SU-DHL-6 (cell line): Measurements from ENCODE around the gene ADCY10.

Experiments
- H2AFZ ChIP-seq: fragments of 200-600 bp; sonication (generic); 2 replicates; pipeline ENCODE4 v1.6.1; 2014; ENCODE audit warnings: low read depth, mild to moderate bottlenecking, moderate library complexity, mixed read lengths, antibody characterized with exemption, low read length; ENCODE audit not compliant: severe bottlenecking
- H3F3A ChIP-seq: fragments of 200-600 bp; shearing (Covaris generic); 2 replicates; pipeline ENCODE4 v1.6.0; 2016; ENCODE audit warnings: antibody characterized with exemption, mild to moderate bottlenecking; ENCODE audit not compliant: insufficient read depth
- H3K27ac ChIP-seq: fragments of 200-600 bp; sonication (generic); 2 replicates; pipeline ENCODE4 v1.5.1; 2016; ENCODE audit warnings: low read depth, mild to moderate bottlenecking, low read length, moderate library complexity, mixed read lengths
- H3K27me3 ChIP-seq: fragments of 200-600 bp; sonication (generic), shearing (Covaris generic); 2 replicates; pipeline ENCODE4 v1.6.0; 2014; ENCODE audit warnings: mild to moderate bottlenecking, low read length
- H3K36me3 ChIP-seq: fragments of 200-600 bp; sonication (generic); 2 replicates; pipeline ENCODE4 v1.6.1; 2014; ENCODE audit warnings: mild to moderate bottlenecking, low read length, mixed read lengths
- H3K4me2 ChIP-seq: fragments of 300-600, 200-600 bp; shearing (Covaris generic), sonication (generic); 2 replicates; pipeline ENCODE4 v1.6.0; 2014; ENCODE audit warnings: low read length, low read depth, mild to moderate bottlenecking; ENCODE audit not compliant: poor library complexity, severe bottlenecking
- H3K4me3 ChIP-seq: fragments of 200-600 bp; sonication (generic); 2 replicates; pipeline ENCODE4 v1.5.1; 2014; ENCODE audit warnings: antibody characterized with exemption, low read length, mild to moderate bottlenecking, mixed read lengths; ENCODE audit not compliant: insufficient read depth, poor library complexity, severe bottlenecking
- H3K79me2 ChIP-seq: fragments of 200-600 bp; sonication (generic); 2 replicates; pipeline ENCODE4 v1.6.1; 2014; ENCODE audit warnings: mild to moderate bottlenecking, low read length, moderate library complexity; ENCODE audit not compliant: insufficient read depth
- H3K9ac ChIP-seq: fragments of 200-600 bp; sonication (generic); 2 replicates; pipeline ENCODE4 v1.7.0; 2014; ENCODE audit warnings: mild to moderate bottlenecking, low read length
- H3K9me2 ChIP-seq: fragments of 200-600 bp; sonication (generic); replicated peaks from 2 replicates; pipeline ENCODE4 v1.6.1; 2014; ENCODE audit warnings: low read length; ENCODE audit not compliant: insufficient read depth
- H3K9me3 ChIP-seq: fragments of 200-600 bp; sonication (generic); 2 replicates; pipeline ENCODE4 v1.6.1; 2014; ENCODE audit warnings: low read length, mixed read lengths; ENCODE audit not compliant: insufficient read depth
- H4K20me1 ChIP-seq: fragments of 200-600 bp; sonication (generic); 2 replicates; pipeline ENCODE4 v1.6.1; 2014; ENCODE audit warnings: low read depth, mild to moderate bottlenecking, antibody characterized with exemption, low read length, moderate library complexity, mixed read lengths
- EZH2phosphoT487 ChIP-seq: fragments of 200-600 bp; sonication (generic), shearing (Covaris generic); conservative IDR thresholded peaks from 2 replicates; pipeline ENCODE4 v1.6.1; 2018; ENCODE audit warnings: mild to moderate bottlenecking, antibody characterized with exemption, low read length, moderate library complexity, mixed read lengths
- TF ChIP-seq, protein P1 (sequence below): fragments of 200-600 bp; sonication (generic); IDR thresholded peaks from one replicate; pipeline ENCODE4 v1.5.1; 2017; ENCODE audit warnings: antibody characterized with exemption, mild to moderate bottlenecking, low read length, moderate library complexity; ENCODE audit not compliant: insufficient read depth, poor library complexity, severe bottlenecking

ADCY10 gene

GRCh38 chr1:167882376-167882775 lies 31.6 kb downstream of the ADCY10 start:
- Histone ChIP-seq H3K79me2 (no peaks in the 10 kb centered on the region), H3K9me2 (no peaks in the 10 kb centered on the region), H2AFZ (no peak overlapping the region), H3K9ac (no peak overlapping the region), H3K27ac (no peak overlapping the region), H4K20me1 (no peaks in the 10 kb centered on the region), H3K4me2 (no peak overlapping the region), H3K9me3 (no peaks in the 10 kb centered on the region), H3K27me3 (no peaks in the 10 kb centered on the region), H3F3A (no peaks in the 10 kb centered on the region), H3K4me3 (no peak overlapping the region), H3K36me3 (no peaks in the 10 kb centered on the region)
- TF ChIP-seq EZH2phosphoT487 = no peak
- TF ChIP-seq, protein P1, sequence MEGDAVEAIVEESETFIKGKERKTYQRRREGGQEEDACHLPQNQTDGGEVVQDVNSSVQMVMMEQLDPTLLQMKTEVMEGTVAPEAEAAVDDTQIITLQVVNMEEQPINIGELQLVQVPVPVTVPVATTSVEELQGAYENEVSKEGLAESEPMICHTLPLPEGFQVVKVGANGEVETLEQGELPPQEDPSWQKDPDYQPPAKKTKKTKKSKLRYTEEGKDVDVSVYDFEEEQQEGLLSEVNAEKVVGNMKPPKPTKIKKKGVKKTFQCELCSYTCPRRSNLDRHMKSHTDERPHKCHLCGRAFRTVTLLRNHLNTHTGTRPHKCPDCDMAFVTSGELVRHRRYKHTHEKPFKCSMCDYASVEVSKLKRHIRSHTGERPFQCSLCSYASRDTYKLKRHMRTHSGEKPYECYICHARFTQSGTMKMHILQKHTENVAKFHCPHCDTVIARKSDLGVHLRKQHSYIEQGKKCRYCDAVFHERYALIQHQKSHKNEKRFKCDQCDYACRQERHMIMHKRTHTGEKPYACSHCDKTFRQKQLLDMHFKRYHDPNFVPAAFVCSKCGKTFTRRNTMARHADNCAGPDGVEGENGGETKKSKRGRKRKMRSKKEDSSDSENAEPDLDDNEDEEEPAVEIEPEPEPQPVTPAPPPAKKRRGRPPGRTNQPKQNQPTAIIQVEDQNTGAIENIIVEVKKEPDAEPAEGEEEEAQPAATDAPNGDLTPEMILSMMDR = no peak

DNA sequence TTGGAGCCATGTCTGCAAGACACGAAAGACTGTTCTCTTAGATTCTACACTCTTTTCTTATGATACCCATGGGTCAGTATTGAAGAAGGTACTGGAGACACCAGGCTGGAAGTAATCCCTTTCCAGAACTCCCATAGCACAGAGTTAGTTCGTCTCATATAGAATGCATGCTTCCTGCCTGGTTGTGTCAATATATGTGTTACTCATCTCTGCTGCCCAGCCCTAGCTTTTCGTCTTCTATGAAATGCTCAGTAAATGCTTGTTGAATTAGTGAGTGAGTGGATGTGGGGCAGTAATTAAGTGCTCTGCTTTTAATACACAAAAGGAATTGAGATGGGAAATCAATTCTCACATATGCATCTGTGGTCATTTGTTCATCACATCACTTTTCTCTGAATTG lies 32.1 kb downstream of the ADCY10 start:
- TF ChIP-seq EZH2phosphoT487 = no peak
- TF ChIP-seq, protein P1 = no peak
- Histone ChIP-seq H3K27ac (no peak overlapping the region), H2AFZ (no peak overlapping the region), H3K9me2 (no peaks in the 10 kb centered on the region), H3K9ac (no peak overlapping the region), H3K9me3 (no peaks in the 10 kb centered on the region), H3K36me3 (no peaks in the 10 kb centered on the region), H3K4me2 (no peak overlapping the region), H4K20me1 (no peaks in the 10 kb centered on the region), H3K4me3 (no peak overlapping the region), H3K27me3 (no peaks in the 10 kb centered on the region), H3F3A (no peaks in the 10 kb centered on the region), H3K79me2 (no peaks in the 10 kb centered on the region)

GRCh38 chr1:167881069-167881468 lies 32.9 kb downstream of the ADCY10 start:
- H3K27ac ChIP-seq = no peak overlapping the region
- H3K4me2 ChIP-seq = no peak overlapping the region
- no peaks in the 10 kb centered on the region for H3F3A ChIP-seq
- H2AFZ ChIP-seq = no peak overlapping the region
- no peak overlapping the region for H3K9ac ChIP-seq
- no peaks in the 10 kb centered on the region for H4K20me1 ChIP-seq
- H3K79me2 ChIP-seq = no peaks in the 10 kb centered on the region
- H3K27me3 ChIP-seq = no peaks in the 10 kb centered on the region
- TF ChIP-seq EZH2phosphoT487 = no peak
- TF ChIP-seq, protein P1 = no peak
- no peaks in the 10 kb centered on the region for H3K9me3 ChIP-seq
- H3K4me3 ChIP-seq = no peak overlapping the region
- no peaks in the 10 kb centered on the region for H3K36me3 ChIP-seq
- H3K9me2 ChIP-seq = no peaks in the 10 kb centered on the region
